GM18951 (cell line): ENCODE data around the gene SOX13.
"Not testable (repeated sequence)": the region's sequence is repeated elsewhere in the genome, so short reads cannot be mapped to it uniquely, and the experiment has no call there.

Experiments used
- POLR2A ChIP-seq: IDR thresholded peaks from 4 replicates; pipeline ENCODE4 v1.6.1; 2011; ENCODE audit warnings: mild to moderate bottlenecking; ENCODE audit not compliant: insufficient read length, insufficient read depth; ENCODE audit errors: extremely low read depth
- in situ Hi-C: fragments of 300-500 bp; cut with MboI; formaldehyde crosslinking; loops from one replicate; pipeline ENCODE4 v1.12.0; 2022; ENCODE audit warnings: low sequenced_read_pairs, mixed read lengths, inconsistent platforms; ENCODE audit not compliant: unreplicated experiment

SOX13 gene

DNA sequence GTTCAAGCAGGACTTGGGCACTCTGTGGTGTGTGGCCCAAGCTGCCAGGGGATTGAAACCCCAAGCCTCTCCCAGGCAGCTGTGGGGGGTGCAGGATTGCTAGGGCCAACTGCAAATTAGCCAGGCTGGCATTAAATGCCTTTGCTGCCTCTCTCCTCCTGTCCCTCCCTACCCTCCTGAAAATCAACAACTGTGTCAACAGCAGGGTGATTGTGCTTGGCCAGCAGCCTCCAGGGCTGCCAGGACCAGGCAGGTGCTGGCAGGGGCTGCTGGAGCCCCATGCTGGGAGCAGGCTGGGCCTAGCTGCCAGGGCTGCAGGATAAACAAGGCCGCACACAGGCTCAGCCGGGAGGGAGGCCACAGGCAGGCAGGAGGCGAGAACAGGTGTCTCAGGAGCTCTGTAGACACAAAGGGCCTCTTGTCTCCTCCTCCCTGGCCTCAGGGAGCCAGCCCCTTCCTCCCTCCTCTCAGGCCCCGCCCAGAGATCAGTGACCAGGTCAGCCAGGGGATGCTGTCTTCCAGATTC is 11.4 kb downstream of the SOX13 start:
- in situ Hi-C loops: no loop called here
- no peak for TF ChIP-seq POLR2A

DNA sequence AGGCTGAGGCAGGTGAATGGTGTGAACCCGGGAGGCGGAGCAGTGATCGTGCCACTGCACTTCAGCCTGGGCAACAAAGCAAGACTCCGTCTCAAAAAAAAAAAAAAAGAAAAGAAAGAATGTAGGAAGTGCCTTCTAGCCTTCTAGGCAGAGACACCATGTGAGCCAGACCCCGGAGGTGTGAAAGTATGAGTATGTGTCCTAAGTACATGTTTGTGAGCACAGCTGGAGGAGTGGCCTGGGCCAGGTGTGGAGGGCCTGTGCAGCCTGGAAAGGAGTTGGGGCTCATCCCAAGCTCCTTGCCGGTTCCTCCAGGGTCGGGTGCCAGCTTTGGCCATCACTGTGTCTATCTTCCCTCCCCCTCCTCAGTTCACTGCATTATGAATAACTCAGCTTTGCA is 13.0 kb downstream of the SOX13 start:
- in situ Hi-C loops: no loop called here
- TF ChIP-seq POLR2A: no peak

DNA sequence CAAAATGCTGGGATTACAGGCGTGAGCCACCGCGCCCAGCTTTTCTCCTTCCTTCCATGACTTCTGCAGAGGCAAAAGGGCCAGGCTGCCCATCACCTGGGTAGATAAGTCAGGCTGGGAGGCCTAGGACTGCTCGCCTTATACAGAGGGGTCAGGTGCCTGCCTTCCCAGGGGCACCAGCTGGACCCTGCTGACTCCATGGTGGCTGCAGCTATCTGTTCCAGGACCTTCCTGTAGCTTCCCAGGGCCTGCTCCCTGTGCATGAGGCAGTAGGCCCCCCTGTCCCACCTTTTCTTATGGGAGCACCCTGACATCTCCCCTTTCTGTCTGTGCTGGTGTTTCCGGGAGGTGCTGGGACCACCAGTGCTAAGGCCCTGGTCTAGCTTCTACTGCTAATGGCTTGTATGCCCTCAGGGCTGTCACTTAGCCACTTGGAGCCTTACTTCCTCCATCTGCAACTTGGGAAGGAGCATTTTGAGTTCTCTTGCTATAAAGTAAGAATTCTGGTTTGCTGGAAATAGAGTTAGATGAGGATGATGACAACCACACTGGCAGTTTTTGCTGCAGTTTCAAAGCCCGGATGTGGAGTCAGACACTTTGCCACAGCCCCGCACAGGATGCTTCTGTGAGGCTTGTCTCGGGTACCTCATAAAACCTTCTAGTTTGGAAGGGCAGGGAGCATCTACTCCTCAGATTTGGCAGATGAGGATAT is 14.4 kb downstream of the SOX13 start:
- TF ChIP-seq POLR2A: no peak
- in situ Hi-C loops: no loop called here

DNA sequence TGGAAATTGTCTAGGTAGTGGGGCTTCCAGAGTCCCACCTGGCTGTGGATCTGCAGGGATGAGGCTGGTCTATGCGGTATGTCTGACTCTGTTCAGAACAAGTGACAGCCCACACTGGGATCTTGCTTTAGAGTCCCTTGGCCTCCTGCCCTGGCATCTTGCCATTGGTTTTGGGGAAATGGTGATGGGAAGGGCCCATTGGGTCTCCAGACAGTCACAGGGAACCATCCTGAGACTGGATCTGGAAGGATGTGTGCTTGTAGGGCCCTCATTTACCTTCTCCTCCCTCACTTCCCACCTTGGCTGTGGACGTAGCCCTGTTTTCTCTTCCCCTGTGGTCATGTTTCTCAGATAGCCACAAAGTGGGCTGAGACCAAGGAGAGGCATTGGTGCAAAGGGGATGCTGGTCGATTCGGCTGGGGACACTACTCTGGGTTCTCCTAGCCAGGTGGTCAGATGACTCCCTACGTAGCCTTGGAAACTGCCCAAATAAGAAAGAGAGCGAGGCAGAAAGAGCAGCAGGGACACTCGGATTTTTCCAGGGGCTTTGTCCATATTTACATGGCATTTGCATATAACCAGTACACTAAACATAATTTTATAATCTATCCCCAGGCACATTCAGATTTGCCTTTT is 15.1 kb downstream of the SOX13 start:
- no peak for TF ChIP-seq POLR2A
- in situ Hi-C loops: no loop called here

DNA sequence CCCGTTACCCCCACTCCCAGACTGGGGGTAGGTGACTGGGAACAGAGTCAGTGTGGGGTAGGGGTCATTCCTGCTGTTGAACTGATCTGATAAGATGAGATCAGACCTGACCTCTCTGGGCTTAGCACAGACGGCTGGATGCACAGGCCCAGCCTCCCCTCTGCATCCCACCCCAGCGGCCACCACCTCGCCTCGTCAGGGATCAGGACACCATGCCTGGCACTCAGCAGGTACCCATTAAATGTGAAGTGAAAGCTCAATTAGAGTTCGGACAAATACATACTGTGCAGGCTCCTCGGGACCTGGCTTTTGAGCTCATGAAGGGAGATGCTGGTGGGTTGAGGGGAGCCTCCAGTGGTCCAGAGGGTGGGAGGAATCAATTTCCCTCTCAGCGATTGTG is 15.7 kb downstream of the SOX13 start:
- TF ChIP-seq POLR2A: no peak
- in situ Hi-C loops: no loop called here

DNA sequence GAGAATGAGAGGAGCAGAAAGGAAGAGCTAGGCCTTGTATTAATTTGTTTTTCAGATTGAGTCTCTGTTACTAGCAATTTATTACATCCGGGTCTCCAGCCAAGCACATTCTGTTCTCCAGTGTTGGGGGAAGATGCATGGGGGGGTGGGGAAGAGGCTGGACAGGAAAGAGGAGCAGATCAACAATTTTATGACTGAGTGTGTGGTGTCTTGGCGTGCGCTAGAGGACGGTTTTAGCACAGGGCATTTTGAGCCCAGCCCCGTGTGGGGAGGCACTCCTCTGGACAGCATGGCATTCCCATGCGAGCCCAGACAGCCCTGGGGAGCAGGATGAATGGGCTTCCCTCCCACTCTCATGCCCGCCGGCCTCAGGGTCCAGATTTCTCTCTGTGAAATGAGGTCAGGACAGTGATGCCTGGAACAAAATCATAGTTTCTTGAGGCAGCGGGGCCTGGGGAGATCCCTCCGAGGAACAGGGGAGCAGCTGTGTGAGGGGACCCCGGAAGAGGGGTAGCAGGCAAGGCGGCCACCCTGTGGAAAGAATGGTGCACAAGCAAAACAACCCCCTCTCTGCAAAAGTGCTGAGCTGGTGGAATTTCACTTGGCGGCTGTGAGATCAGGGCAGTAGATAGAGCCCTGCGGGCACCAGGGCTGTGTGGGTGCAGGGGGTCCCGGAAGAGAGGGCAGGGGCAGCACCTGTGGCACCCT is 16.3 kb downstream of the SOX13 start:
- no peak for TF ChIP-seq POLR2A

DNA sequence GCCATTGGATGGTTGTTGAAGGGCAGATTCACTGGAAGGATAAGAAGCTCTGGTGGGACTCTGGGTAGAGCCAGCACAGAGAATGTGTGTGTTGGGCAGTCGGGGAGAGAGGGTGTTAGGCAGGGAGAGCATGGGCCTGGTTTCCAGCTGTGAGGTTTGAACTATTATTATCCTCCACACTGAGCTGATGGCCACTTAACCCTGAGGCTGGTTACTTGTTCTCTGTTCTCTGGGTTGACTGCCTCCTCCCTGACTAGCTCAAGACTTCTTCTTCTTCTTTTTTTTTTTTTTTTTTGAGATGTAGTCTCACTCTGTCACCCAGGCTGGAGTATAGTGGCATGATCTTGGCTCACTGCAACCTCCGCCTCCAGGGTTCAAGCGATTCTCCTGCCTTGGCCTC is 17.2 kb downstream of the SOX13 start:
- in situ Hi-C loops: not testable (repeated sequence)

More for the DNA sequence above, 16.3 kb downstream of the SOX13 start:
- in situ Hi-C loops: no loop called here

DNA sequence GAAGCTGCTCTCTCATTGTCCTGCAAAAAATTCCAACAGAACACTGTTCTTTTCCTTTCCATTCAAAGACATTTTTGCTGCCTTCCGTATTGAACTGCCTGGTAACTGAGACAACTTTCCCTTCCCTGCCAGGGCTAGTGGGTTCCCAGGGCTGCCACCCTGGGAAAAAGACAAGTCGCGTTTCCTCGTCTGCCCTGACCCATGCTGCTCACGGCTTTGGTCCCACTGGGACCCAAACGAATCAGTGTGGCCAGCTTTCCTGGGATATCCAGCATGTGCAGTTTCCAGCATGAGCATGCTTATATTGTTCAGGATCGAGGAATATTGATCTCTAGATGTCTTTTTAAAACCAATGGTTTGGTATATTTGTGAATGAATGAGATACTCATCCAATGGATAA is 18.2 kb downstream of the SOX13 start:
- in situ Hi-C loops: no loop called here
- TF ChIP-seq POLR2A: no peak

DNA sequence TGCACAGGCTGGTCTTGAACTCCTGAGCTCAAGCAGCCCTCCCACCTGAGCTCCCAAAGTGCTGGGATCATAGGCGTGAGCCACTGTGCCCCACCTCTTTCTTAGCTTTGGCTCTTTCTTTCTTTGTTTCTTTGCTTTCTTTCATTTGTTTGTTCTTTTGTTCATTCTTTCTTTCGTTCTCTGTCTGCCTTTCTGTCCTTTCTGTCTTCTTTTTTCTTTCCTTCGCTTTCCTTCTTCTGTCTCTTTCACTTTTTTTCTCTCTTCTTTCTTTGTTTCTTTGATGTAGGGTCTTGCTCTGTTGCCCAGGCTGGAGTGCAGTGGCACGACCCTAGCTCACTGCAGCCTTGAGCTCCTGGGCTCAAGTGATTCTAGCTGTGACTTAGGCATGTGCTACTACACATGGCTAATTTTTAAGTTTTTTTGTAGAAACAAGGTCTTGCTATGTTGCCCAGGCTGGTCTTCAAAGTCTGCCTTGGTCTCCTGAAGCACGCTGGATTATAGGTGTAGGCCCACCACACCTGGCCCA is 18.9 kb downstream of the SOX13 start:
- in situ Hi-C loops: no loop called here
- no peak for TF ChIP-seq POLR2A

DNA sequence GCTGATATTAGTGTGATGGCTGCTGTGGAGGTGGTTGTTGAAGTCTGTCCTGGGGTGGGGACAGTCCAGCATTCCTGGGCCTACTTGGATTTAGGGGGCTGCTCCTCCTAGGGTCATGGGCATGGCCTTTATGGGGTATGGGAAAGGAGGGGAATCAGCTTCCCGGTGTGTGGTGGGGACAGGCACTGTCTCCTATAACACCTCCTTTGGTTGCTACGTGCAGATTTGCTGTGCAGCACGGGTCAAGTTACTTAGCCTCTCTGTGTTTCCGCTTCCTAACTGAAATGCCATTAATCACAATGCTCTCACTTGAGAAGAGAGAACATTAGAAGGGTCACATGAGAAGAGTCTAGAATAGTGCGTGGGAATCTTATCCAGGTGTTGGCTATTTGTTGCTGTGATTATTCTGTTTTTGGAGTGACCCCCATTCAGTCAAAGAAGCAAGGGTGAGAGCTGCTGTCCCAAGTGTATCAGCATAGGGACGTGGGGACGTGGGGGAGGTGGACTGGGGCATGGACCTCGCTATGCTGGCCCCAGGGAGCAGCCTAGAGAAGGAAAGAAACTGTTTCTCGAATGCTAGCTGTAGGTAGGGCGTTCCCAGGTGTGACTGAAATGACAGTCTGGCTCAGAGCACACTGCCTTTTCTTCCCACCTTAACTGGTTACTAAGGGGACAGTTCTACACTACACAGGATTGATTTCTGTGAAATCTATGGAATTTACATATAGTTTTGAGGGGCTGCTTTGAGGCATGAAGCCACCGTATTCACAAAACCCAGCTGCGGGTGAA is 19.9 kb downstream of the SOX13 start:
- no peak for TF ChIP-seq POLR2A
- in situ Hi-C loops: no loop called here

DNA sequence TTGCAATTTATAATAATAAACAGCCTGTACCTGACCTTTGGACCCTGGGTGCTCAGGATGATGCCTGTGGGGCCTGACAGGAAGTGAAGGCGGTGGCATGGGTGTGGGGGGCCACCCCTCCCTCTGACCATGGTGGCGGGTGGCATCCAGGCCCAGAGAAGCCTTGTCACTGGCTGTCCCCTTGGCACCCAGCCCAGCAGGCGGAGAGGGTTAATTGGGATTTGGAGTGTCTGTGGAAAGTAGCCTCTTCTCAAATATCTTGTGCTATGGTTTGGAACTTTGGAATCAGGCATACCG is 20.5 kb downstream of the SOX13 start:
- no peak for TF ChIP-seq POLR2A
- in situ Hi-C loops: no loop called here

DNA sequence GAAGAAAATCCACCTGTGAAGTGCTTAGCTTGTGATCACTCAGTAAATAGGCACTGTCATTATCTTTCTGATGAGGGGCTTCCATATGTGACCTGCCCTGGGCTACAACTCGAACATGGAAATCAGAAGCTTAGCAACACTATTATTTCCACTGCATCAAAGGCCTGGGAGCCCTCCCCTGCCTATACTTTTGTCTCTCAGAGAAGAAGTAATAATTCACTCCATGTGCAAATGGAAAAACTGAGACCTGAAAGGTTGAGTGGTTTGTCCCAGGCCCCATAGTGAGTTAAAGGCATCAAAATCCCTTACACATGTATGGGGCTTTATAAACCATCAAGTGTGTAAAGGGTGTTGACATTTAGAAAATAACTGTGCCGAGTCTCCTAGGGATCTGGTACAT is 20.9 kb downstream of the SOX13 start:
- no peak for TF ChIP-seq POLR2A
- in situ Hi-C loops: no loop called here

DNA sequence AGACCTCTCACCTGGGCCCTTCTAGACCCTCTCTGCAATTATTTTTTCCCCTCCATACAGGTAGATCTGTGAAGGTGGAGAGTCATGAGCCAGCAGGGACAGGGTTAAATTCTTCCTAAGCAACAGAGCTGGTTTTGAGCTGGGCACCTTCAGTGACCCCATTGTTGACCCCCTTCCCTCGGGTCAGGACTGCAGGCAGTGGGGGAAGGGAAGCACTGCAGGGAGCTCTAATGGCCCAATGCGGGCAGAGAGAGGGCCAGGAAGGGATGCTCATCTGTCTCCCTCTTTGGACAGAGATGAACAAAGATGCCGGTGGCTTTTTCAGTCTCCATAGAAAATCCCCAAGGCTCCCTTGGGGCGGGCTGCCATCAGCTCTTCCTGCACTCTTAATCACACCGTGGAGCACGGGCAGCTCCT is 21.4 kb downstream of the SOX13 start:
- in situ Hi-C loops: no loop called here
- no peak for TF ChIP-seq POLR2A
